Glutamatergic neuron (in vitro differentiated cells): ENCODE measurements around the gene FBN3. TPM values are rescaled to one million over a fixed set of nuclear protein-coding genes. Genes with fewer than 3 reads are reported as not detected.

Source experiments
- DNase-seq: peaks from one replicate; pipeline ENCODE4 v3.0.0; 2022
- H3K27ac Mint-ChIP-seq: one replicate; pipeline ENCODE4 v1.8.0; 2020; ENCODE audit warnings: mild to moderate bottlenecking, mixed read lengths, inconsistent platforms; ENCODE audit not compliant: unreplicated experiment
- H3K27me3 Mint-ChIP-seq: one replicate; pipeline ENCODE4 v1.8.0; 2020; ENCODE audit warnings: mild to moderate bottlenecking, moderate library complexity, mixed read lengths, inconsistent platforms; ENCODE audit not compliant: unreplicated experiment
- H3K36me3 Mint-ChIP-seq: one replicate; pipeline ENCODE4 v1.8.0; 2020; ENCODE audit warnings: mild to moderate bottlenecking, mixed read lengths, inconsistent platforms; ENCODE audit not compliant: unreplicated experiment
- H3K4me1 Mint-ChIP-seq: one replicate; pipeline ENCODE4 v1.8.0; 2020; ENCODE audit warnings: mild to moderate bottlenecking, low read depth, mixed read lengths, inconsistent platforms; ENCODE audit not compliant: unreplicated experiment
- H3K4me3 Mint-ChIP-seq: one replicate; pipeline ENCODE4 v1.8.0; 2020; ENCODE audit warnings: mild to moderate bottlenecking, mixed read lengths, inconsistent platforms; ENCODE audit not compliant: unreplicated experiment
- H3K9me3 Mint-ChIP-seq: one replicate; pipeline ENCODE4 v1.8.0; 2020; ENCODE audit warnings: mild to moderate bottlenecking, moderate library complexity, mixed read lengths, inconsistent platforms; ENCODE audit not compliant: unreplicated experiment
- total RNA-seq: library from RNA; stranded (reverse); fragmentation: NEBNext Ultra II Directional; extraction: Animal tissue kit (Norgen Biotek cat#: 25700); gene quantifications from one replicate; pipeline ENCODE4 v1.2.1, GENCODE V29; 2021; ENCODE audit not compliant: unreplicated experiment
- TF ChIP-seq, protein P1 (sequence below): fragments of 200-600 bp; sonication (generic); IDR thresholded peaks from one replicate; pipeline ENCODE4 v1.5.0; 2021; ENCODE audit not compliant: partially characterized antibody, unreplicated experiment

The FBN3 gene
- total RNA-seq, 1 donor from 2014 or later = 18.3 TPM

- Mint-ChIP-seq H3K36me3 (no peaks in the 10 kb centered on the region), H3K4me3 (no peak overlapping the region), H3K27me3 (peaks cover 4% of the 10 kb centered on the region), H3K9me3 (peaks cover 4% of the 10 kb centered on the region), H3K4me1 (no peaks in the 10 kb centered on the region), H3K27ac (no peak overlapping the region)
- TF ChIP-seq, protein P1, sequence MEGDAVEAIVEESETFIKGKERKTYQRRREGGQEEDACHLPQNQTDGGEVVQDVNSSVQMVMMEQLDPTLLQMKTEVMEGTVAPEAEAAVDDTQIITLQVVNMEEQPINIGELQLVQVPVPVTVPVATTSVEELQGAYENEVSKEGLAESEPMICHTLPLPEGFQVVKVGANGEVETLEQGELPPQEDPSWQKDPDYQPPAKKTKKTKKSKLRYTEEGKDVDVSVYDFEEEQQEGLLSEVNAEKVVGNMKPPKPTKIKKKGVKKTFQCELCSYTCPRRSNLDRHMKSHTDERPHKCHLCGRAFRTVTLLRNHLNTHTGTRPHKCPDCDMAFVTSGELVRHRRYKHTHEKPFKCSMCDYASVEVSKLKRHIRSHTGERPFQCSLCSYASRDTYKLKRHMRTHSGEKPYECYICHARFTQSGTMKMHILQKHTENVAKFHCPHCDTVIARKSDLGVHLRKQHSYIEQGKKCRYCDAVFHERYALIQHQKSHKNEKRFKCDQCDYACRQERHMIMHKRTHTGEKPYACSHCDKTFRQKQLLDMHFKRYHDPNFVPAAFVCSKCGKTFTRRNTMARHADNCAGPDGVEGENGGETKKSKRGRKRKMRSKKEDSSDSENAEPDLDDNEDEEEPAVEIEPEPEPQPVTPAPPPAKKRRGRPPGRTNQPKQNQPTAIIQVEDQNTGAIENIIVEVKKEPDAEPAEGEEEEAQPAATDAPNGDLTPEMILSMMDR = no peak
- DNase-seq = no peak
Observed at GRCh38 chr19:8137425-8137824, 12.0 kb downstream of the FBN3 start.

DNA sequence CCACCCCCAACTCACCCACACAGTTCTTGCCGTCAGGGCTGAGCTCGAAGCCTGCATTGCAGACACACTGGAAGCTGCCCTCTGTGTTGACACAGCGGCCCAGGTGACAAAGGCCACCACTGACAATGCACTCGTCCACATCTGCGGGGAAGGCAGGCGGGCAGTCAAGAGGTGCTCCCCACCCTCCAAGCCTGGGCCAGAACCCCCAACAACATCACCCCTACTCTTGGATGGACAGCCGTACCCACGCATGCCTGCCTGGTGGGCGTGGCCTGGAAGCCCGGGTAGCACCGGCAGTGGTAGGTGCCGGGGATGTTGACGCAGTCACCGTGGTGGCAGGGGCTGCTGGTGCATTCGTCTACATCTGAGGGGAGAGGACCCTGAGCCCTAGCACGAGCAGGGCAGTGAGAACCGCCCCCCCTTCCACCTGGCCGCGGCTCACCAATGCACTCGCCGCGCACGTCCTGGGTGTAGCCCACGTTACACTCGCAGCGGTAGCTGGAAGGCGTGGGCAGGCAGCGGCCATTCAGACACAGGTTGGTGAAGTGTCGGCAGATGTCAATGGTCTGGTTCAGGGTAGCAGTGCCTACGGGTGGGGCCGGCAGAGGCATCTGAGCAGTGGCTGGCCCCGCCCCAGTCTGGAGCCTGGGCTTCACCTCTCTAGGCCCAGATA lies 13.3 kb downstream of the FBN3 start:
- Mint-ChIP-seq H3K9me3 (no peaks in the 10 kb centered on the region), H3K36me3 (no peaks in the 10 kb centered on the region), H3K4me3 (no peak overlapping the region), H3K27me3 (no peaks in the 10 kb centered on the region), H3K4me1 (no peaks in the 10 kb centered on the region), H3K27ac (no peak overlapping the region)
- TF ChIP-seq, protein P1 = no peak
- DNase-seq = no peak

DNA sequence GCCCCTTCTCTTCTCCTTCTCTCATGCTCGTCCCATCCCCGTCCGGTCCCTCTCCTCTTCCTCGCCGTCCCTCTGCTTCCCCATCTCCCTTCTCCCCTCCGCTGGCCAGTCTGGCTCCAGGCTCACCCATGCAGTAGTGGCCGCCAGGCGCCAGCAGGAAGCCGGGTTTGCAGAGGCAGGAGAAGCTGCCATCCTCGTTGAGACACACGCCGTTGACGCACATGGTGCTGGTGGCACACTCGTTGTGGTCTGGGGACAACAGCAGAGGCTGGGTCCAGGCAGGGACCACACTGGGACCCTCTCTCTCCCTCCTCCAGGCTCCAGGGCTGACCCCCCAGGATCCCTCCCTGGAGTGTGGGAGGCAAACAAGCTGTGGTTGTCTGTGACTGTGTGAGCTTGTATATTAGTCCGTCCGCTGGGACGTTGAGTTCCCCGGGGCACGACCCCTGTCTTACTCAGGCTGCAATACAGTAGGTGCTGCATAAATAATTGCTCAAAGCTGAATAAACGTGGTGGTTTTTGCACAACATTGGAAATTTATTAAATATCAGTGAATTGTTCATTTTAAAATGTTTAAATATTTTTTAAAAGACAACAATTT lies 16.4 kb downstream of the FBN3 start:
- DNase-seq = no peak
- Mint-ChIP-seq H3K4me3 (no peak overlapping the region), H3K27me3 (no peaks in the 10 kb centered on the region), H3K4me1 (no peaks in the 10 kb centered on the region), H3K36me3 (no peaks in the 10 kb centered on the region), H3K27ac (no peak overlapping the region), H3K9me3 (peaks cover 1% of the 10 kb centered on the region)
- TF ChIP-seq, protein P1 = no peak

DNA sequence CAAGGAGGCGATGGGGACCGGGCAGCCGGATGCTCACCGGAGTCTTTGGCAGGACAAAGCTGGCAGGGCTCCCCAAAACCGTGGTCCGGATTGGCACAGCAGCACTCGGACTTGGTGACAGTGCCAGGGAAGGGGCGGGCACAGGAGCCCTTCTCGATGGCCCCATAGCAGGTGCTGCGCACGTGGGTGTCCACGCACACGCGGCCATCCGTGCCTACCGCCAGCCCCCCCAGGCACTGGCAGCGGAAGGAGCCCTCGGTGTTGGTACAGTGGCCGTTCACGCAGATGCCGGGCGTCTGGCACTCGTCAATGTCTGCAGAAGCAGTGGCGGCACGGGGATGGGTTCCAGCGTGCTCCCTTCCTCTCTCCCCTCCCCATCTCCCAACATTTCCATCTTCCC lies 17.9 kb downstream of the FBN3 start:
- TF ChIP-seq, protein P1 = no peak
- Mint-ChIP-seq H3K27ac (no peak overlapping the region), H3K36me3 (no peaks in the 10 kb centered on the region)

GRCh38 chr19:8129061-8129618 lies 20.3 kb downstream of the FBN3 start:
- Mint-ChIP-seq H3K4me1 (no peaks in the 10 kb centered on the region), H3K27me3 (no peaks in the 10 kb centered on the region), H3K27ac (no peak overlapping the region), H3K4me3 (no peak overlapping the region), H3K36me3 (no peaks in the 10 kb centered on the region), H3K9me3 (peaks cover 4% of the 10 kb centered on the region)
- TF ChIP-seq, protein P1 = no peak
- DNase-seq = no peak

More for the DNA sequence above, 17.9 kb downstream of the FBN3 start:
- no peak for DNase-seq
- no peaks in the 10 kb centered on the region for H3K27me3 Mint-ChIP-seq
- peaks cover 4% of the 10 kb centered on the region for H3K9me3 Mint-ChIP-seq
- no peak overlapping the region for H3K4me3 Mint-ChIP-seq
- no peaks in the 10 kb centered on the region for H3K4me1 Mint-ChIP-seq
